Measurements from ENCODE around the gene ADGRG7.

GRCh38 chr3:100647171-100647570 is 37.8 kb downstream of the ADGRG7 start:
- TF ChIP-seq CTCF (conservative IDR thresholded peaks at IDR 0.05; ENCODE audit: low read depth, low read length): no peak
- TF ChIP-seq EZH2 (IDR thresholded peaks at IDR 0.05; ENCODE audit: low read length, unreplicated experiment): no peak

Measured in PC-3 (cell line).